H1 (cell line): ENCODE measurements around the gene MCF2L2. TPM values are rescaled to one million over a fixed set of nuclear protein-coding genes. Genes with fewer than 3 reads are reported as not detected.

ENCODE experiments used
- RBBP5 ChIP-seq: IDR thresholded peaks from 2 replicates; pipeline ENCODE4 v1.7.1; 2012; ENCODE audit warnings: low read depth, mild to moderate bottlenecking, inconsistent platforms, low read length, moderate library complexity, borderline replicate concordance
- RFX5 ChIP-seq: IDR thresholded peaks from 2 replicates; pipeline ENCODE4 v1.6.1; 2011; ENCODE audit warnings: low read depth, low read length, improper control_type of control experiment, borderline replicate concordance
- polyA plus RNA-seq, 7 experiments: library from polyadenylated mRNA; depleted of rRNA in 3 of 7; stranded (reverse) in 5 of 7; unstranded in 2 of 7; fragments of >200 nt in 5 of 7; fragments of 200-250 nt in 2 of 7; gene quantifications; 1 replicate in 5 of 7; 2 replicates in 1 of 7; 4 replicates in 1 of 7; pipeline versions ENCODE4 v1.2.1 to v1.2.3, GENCODE V29; 2011 to 2013; ENCODE audit warnings: missing spikeins in 2 of 7, mixed read lengths in 2 of 7
- total RNA-seq: library from RNA; stranded (reverse); fragmentation: NEBNext Ultra II Directional; extraction: Animal tissue kit (Norgen Biotek cat#: 25700); gene quantifications from 2 replicates; pipeline ENCODE4 v1.2.1, GENCODE V29; 2021
- TF ChIP-seq, protein P1 (sequence below): IDR thresholded peaks from 2 replicates; pipeline ENCODE4 v1.6.1; 2011; ENCODE audit warnings: low read length, improper control_type of control experiment

The MCF2L2 gene
- total and polyA plus RNA-seq, 2 of the 8 experiments (the other 6 are each of a cell fraction or from before 2014, with no cell fraction given), result 4.1 to 13.7 TPM

DNA sequence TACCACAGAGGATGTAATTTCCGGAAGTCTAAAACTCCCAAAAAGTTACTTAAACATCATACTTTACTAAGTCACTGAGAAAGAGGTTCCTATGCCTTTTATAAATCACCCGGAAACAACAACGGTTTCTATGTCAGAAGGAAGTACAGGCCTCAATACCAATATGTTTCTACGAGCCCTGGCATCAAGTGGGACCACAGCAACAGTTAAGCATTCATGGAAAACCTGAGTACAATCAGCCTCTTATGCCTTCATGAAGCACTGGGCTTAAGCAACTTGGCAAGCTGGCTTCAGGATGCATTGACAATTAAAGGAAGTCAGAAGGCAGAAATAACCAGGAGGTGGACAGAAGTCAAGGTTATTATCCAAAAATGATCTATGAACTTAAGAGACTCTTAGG lies 194.5 kb downstream of the MCF2L2 start (continued):
- TF ChIP-seq, protein P1, sequence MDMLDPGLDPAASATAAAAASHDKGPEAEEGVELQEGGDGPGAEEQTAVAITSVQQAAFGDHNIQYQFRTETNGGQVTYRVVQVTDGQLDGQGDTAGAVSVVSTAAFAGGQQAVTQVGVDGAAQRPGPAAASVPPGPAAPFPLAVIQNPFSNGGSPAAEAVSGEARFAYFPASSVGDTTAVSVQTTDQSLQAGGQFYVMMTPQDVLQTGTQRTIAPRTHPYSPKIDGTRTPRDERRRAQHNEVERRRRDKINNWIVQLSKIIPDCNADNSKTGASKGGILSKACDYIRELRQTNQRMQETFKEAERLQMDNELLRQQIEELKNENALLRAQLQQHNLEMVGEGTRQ, result no peak
- TF ChIP-seq RBBP5 (no peak), RFX5 (no peak)
